GM12865 (cell line): Measurements from ENCODE around the gene EFNA3.

Source experiments
- DNase-seq: peaks from one replicate; pipeline ENCODE4 v3.0.0; 2010; ENCODE audit warnings: low read depth
- H3K4me3 ChIP-seq: 2 replicates; pipeline ENCODE4 v1.5.1; 2011; ENCODE audit warnings: mild to moderate bottlenecking, low read depth, low read length, control low read depth
- TF ChIP-seq, protein P1 (sequence below): IDR thresholded peaks from 2 replicates; pipeline ENCODE4 v1.5.1; 2011; ENCODE audit warnings: low read length, control low read depth, low read depth, inconsistent platforms; ENCODE audit not compliant: insufficient read depth; ENCODE audit errors: missing control alignments

The EFNA3 gene

DNA sequence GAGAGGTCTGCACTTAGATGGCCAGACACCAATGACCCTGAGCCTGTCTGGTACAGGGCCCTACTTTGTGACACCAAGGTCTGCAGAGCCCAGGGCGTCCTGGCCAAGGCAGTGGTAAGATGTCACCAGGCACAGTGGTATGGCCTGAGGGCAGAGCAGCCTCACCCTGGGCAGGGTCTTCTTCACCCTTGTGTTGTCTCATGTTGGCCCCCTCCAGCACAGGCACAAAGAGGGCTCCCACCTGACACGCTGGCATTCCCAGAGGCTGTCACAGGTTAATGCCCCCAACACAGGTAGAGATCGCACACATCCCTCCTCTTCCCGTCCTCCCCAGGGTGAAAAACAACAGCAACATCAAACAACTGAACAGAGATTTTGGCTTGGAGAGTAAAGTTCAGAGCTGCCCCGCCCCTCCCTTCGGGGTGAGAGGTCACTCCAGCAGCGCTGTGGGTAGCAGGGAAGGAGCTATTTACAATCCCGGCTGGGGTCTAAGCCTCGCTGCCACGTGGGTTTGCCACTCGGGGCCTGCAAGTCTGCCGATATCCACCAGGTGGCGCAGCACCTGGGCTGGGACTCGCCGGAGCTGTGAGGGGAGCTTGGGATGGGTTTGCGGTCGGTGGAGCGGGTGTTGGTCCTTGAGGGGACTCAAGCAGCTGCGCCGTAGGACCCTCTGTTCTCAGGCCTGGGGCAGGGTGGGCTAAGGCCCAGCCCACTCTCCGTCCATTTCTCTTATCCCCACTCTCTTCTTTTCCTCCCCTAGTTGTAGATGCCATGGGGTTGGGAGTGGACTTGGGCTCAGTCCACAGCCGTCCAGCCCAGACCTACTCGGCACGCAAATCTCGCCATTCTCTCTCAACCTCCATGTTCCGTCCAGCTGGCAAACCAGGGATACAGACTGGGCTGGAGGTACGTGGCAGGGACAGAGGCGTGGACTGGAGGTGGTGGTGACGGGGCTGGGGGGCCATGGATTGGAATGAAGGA, 12.7 kb downstream of the EFNA3 start:
- TF ChIP-seq, protein P1, sequence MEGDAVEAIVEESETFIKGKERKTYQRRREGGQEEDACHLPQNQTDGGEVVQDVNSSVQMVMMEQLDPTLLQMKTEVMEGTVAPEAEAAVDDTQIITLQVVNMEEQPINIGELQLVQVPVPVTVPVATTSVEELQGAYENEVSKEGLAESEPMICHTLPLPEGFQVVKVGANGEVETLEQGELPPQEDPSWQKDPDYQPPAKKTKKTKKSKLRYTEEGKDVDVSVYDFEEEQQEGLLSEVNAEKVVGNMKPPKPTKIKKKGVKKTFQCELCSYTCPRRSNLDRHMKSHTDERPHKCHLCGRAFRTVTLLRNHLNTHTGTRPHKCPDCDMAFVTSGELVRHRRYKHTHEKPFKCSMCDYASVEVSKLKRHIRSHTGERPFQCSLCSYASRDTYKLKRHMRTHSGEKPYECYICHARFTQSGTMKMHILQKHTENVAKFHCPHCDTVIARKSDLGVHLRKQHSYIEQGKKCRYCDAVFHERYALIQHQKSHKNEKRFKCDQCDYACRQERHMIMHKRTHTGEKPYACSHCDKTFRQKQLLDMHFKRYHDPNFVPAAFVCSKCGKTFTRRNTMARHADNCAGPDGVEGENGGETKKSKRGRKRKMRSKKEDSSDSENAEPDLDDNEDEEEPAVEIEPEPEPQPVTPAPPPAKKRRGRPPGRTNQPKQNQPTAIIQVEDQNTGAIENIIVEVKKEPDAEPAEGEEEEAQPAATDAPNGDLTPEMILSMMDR, result peak; percentile 98
- no peak overlapping the region for H3K4me3 ChIP-seq
- DNase-seq, result peak; percentile 76

DNA sequence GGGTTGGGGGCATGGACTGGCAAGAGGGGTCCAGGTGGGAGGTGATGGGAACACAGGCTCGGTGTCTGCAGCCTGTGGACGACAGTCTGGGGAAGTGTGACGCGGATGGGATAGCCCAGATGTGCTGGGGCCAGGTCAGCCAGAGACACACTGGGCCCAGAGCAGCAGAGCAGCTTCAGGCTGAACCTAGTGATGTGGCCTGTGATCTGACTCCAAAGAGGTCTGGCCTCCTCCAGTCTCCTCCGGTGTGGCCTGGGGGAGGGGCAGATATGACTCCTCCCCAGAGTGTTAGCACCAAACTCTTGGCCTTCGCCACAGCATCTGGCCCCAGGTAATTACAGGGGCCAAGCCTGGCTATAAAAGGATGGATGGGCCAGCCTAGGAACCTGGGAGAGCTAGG, 13.5 kb downstream of the EFNA3 start:
- DNase-seq, result no peak
- TF ChIP-seq, protein P1, result no peak

DNA sequence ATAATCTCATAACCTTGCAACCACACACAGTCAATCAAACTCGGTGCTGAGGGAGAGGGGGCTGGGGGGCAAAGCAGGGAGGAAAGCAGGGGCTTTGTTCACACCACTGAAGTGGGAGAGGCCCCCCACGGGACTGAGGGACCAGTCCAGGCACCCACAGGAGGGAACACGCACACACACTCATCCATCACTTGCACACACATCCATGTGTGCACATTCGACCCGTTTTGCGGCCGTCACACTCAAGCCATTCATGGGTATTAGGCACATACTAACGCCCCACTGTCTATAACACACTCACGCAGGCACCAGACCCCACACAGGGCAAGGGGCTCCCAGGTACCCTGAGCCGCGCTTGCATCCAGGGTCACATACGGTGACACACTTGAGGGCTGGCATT, 14.0 kb downstream of the EFNA3 start:
- TF ChIP-seq, protein P1, result no peak
- DNase-seq, result no peak
- no peak overlapping the region for H3K4me3 ChIP-seq

More for the DNA sequence above, 13.5 kb downstream of the EFNA3 start:
- H3K4me3 ChIP-seq, result no peak overlapping the region

DNA sequence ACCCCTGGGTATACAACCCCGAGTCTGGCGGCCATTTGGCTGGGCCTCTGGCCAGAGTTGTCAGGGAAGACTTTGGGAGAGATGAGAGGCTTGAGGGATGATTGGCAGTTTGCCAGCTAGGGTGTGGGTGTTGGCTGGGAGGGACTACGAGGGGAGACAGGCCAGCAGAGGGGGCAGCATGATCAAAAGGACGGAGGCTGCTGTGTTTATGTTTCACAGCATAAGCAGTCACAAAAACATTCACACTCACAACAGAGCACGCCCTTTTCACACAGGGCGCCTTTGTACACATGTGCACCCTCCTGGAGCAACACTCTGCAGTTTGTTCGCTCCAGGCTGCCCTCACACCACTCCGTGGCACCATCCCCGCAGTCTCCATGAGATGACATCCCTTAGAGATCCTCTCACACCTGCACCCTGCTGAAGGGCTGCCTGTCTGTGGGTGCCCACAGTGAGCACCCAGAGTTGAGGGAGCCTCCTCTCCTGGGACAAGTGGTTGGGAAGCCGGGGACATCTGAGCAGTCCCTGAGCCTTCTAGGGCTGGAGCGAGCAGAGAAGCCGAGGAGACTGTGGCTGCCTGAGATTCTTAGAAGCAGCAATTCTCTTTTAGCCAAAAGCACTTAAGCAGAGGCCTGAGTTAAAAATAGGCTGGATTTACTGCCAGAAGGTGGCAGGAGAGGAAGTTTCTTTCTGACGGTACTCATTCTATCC, 15.4 kb downstream of the EFNA3 start:
- TF ChIP-seq, protein P1, result peak; percentile 24
- H3K4me3 ChIP-seq, result no peak overlapping the region
- no peak for DNase-seq

DNA sequence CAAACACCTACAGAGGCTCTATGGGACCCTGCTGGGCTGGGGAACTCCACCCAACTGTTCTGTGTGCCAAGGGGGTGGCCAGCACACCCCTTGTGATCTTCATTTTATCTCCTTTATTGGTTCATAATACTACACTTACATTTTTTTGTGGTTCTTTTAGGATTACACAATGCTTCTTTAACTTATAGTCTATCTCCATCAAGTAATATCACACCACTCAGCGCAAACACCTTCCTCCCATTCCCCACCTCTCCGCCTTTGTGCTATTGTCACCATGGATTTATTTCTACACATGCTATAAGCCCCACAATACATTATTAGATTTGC, 15.9 kb downstream of the EFNA3 start:
- H3K4me3 ChIP-seq, result no peak overlapping the region
- DNase-seq, result no peak
- TF ChIP-seq, protein P1, result no peak

DNA sequence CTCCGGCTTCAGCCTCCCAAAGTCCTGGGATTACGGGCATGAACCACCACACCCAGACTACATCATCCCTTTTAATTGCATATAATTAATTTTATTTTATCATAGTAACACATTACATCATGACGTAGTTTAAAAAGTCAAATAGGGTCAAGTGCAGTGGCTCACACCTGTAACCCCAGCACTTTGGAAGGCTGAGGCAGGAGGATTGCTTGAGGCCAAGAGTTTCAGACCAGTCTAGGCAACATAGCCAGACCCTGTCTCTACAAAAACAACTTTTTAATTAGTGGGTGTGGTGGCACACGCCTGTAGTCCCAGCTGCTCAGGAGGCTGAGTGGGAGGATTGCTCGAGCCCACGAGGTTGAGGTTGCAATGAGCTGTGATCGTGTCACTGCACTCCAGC, 20.7 kb downstream of the EFNA3 start:
- TF ChIP-seq, protein P1, result no peak
- no peak overlapping the region for H3K4me3 ChIP-seq
- DNase-seq, result no peak
